HG03103 (cell line): ENCODE results near the gene FLNA.
A peak's percentile ranks its signal among the peaks of the same experiment; 100 is the strongest.
"Not testable (repeated sequence)": the region's sequence is repeated elsewhere in the genome, so short reads cannot be mapped to it uniquely, and the experiment has no call there.

Experiments used
- ATAC-seq: cut with Tn5 transposase; IDR thresholded peaks from one replicate; pipeline ENCODE4 v1.9.1; 2021; ENCODE audit warnings: low read depth; ENCODE audit not compliant: unreplicated experiment

FLNA gene

GRCh38 chrX:154343063-154343462, 31.4 kb downstream of the FLNA start:
- ATAC-seq, result not testable (repeated sequence)

- ATAC-seq, result peak; percentile 58
Observed at GRCh38 chrX:154341399-154342298, 32.8 kb downstream of the FLNA start.

GRCh38 chrX:154334496-154334895, 39.9 kb downstream of the FLNA start:
- no peak for ATAC-seq

- ATAC-seq, result no peak
Observed at GRCh38 chrX:154333837-154334271, 40.6 kb downstream of the FLNA start.

- no peak for ATAC-seq
Observed at GRCh38 chrX:154333116-154333515, 41.3 kb downstream of the FLNA start.

- no peak for ATAC-seq
Observed at GRCh38 chrX:154332561-154332960, 41.9 kb downstream of the FLNA start.

GRCh38 chrX:154329294-154329693, 45.1 kb downstream of the FLNA start:
- ATAC-seq, result no peak

GRCh38 chrX:154328646-154329045, 45.8 kb downstream of the FLNA start:
- ATAC-seq, result no peak

GRCh38 chrX:154327038-154327820, 47.2 kb downstream of the FLNA start:
- no peak for ATAC-seq

GRCh38 chrX:154325541-154325940, 48.9 kb downstream of the FLNA start:
- ATAC-seq, result no peak

- ATAC-seq, result no peak
Observed at GRCh38 chrX:154323537-154323936, 50.9 kb downstream of the FLNA start.

GRCh38 chrX:154322890-154323289, 51.5 kb downstream of the FLNA start:
- ATAC-seq, result no peak

GRCh38 chrX:154321594-154321993, 52.8 kb downstream of the FLNA start:
- ATAC-seq, result no peak

GRCh38 chrX:154321152-154321551, 53.3 kb downstream of the FLNA start:
- ATAC-seq, result no peak

- ATAC-seq, result no peak
Observed at GRCh38 chrX:154320406-154320805, 54.0 kb downstream of the FLNA start.

GRCh38 chrX:154317391-154317995, 56.9 kb downstream of the FLNA start:
- ATAC-seq, result no peak

GRCh38 chrX:154315416-154315815, 59.0 kb downstream of the FLNA start:
- no peak for ATAC-seq

GRCh38 chrX:154313147-154313546, 61.3 kb downstream of the FLNA start:
- ATAC-seq, result no peak

- ATAC-seq, result no peak
Observed at GRCh38 chrX:154312116-154312515, 62.3 kb downstream of the FLNA start.

GRCh38 chrX:154310616-154311536, 63.6 kb downstream of the FLNA start:
- ATAC-seq, result no peak
